Panc1 (cell line): Measurements from ENCODE around the gene STRAP. TPM values are rescaled to one million over a fixed set of nuclear protein-coding genes. Genes with fewer than 3 reads are reported as not detected.

Experiments used
- ATAC-seq: fragments of 200-7000 bp; cut with Tn5 transposase; 2 replicates; pipeline ENCODE4 v1.9.1; 2020; ENCODE audit warnings: mild to moderate bottlenecking, moderate library complexity
- BruUV-seq: library from RNA; stranded (reverse); fragments of 400-500 nt; replicated peaks from 2 replicates; lab custom pipeline; 2021; lab: Mats Ljungman, UMichigan
- CTCF ChIA-PET: fragments of 300-600 bp; sonication (Branson Sonifier 250); formaldehyde crosslinking; loops from one replicate; lab custom pipeline; 2022; ENCODE audit warnings: antibody characterized with exemption; lab: Charles Lee
- POLR2A ChIA-PET: fragments of 300-600 bp; sonication (Branson Sonifier 250); formaldehyde crosslinking; loops from one replicate; lab custom pipeline; 2022; ENCODE audit warnings: antibody characterized with exemption; lab: Charles Lee
- DNase-seq: peaks from one replicate; pipeline ENCODE4 v3.0.0-alpha.2; 2010; ENCODE audit warnings: low read depth, low spot score
- H3K27ac ChIP-seq: 2 replicates; pipeline ENCODE4 v1.5.1; 2011; ENCODE audit warnings: mild to moderate bottlenecking, low read length, inconsistent platforms
- H3K27me3 ChIP-seq: fragments of 200-500 bp; sonication (Bioruptor generic); 2 replicates; pipeline ENCODE4 v1.6.0; 2014; ENCODE audit warnings: low read length, inconsistent platforms; ENCODE audit not compliant: control insufficient read depth, insufficient read depth
- H3K36me3 ChIP-seq: fragments of 200-500 bp; sonication (Bioruptor generic); 2 replicates; pipeline ENCODE4 v1.5.1; 2014; ENCODE audit warnings: inconsistent platforms, mild to moderate bottlenecking, low read length, moderate library complexity; ENCODE audit not compliant: control insufficient read depth, insufficient read depth
- H3K4me1 ChIP-seq: 2 replicates; pipeline ENCODE4 v1.5.1; 2011; ENCODE audit warnings: inconsistent platforms, mild to moderate bottlenecking, low read length, moderate library complexity; ENCODE audit not compliant: control insufficient read depth, insufficient read depth
- H3K4me3 ChIP-seq, 2 experiments: 2 replicates each; pipeline ENCODE4 v1.5.1; 2011 to 2012; ENCODE audit warnings: low read depth in 2 of 2, low read length in 2 of 2, mild to moderate bottlenecking in 2 of 2, inconsistent platforms in 1 of 2, moderate library complexity in 1 of 2
- H3K9me3 ChIP-seq: fragments of 200-500 bp; sonication (Bioruptor generic); 2 replicates; pipeline ENCODE4 v1.5.1; 2014; ENCODE audit warnings: low read depth, mild to moderate bottlenecking, inconsistent platforms, low read length, moderate library complexity; ENCODE audit not compliant: control insufficient read depth, insufficient read depth
- POLR2AphosphoS5 ChIP-seq: IDR thresholded peaks from 2 replicates; pipeline ENCODE4 v1.6.1; 2012; ENCODE audit warnings: mild to moderate bottlenecking, low read depth, low read length, moderate library complexity
- SIN3A ChIP-seq: IDR thresholded peaks from 2 replicates; pipeline ENCODE4 v1.6.1; 2012; ENCODE audit warnings: low read depth, mild to moderate bottlenecking, low read length, moderate library complexity, borderline replicate concordance; ENCODE audit not compliant: insufficient read depth
- TCF7L2 ChIP-seq: IDR thresholded peaks from 2 replicates; pipeline ENCODE4 v1.6.1; 2011; ENCODE audit warnings: mild to moderate bottlenecking, low read depth, low read length, inconsistent platforms
- in situ Hi-C: cut with HindIII; loops from 2 replicates; pipeline ENCODE4 v1.10.0; 2016; ENCODE audit warnings: low sequenced_read_pairs, low pct_unique_long_range_greater_than_20kb
- intact Hi-C: fragments of 100-400 bp; cut with micrococcal nuclease; formaldehyde crosslinking; loops from one replicate; pipeline ENCODE4 v1.10.0; 2022; ENCODE audit not compliant: unreplicated experiment
- total RNA-seq: library from RNA; stranded (reverse); gene quantifications from one replicate; pipeline ENCODE4 v1.2.1, GENCODE V29; 2021; ENCODE audit not compliant: unreplicated experiment
- TF ChIP-seq, protein P1 (sequence below): fragments of 450-650 bp; IDR thresholded peaks from 2 replicates; pipeline ENCODE4 v1.5.1; 2017; ENCODE audit warnings: mild to moderate bottlenecking
- TF ChIP-seq, protein P2 (sequence below), 2 experiments: IDR thresholded peaks; 2 replicates each; pipeline ENCODE4 v1.6.1; 2011 to 2012; ENCODE audit warnings: low read depth in 2 of 2, control low read depth in 1 of 2, low read length in 1 of 2, mild to moderate bottlenecking in 1 of 2, moderate library complexity in 1 of 2; ENCODE audit not compliant: insufficient read depth in 1 of 2

The STRAP gene
- total RNA-seq, 1 experiment from 2014 or later: 99.4 TPM

DNA sequence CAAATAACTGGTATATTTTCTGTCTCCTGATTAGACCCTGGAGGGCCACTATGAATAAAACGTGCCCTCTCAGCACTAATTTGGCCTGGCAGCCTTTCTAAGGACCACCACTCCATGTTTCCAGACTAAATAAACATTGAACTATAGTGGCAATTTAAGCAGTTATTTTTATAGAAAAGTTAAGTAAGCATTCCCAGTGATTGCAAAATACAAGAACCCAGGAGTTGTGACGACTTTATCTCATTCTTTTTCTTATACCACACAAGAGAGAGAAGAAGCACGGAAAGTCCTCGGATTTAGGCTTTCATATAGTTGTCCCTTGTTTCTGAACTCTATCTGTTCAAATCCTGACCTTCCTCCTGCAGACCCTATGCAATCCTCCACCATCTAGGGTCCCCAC, 23.1 kb upstream of the STRAP start:
- Histone ChIP-seq H3K27ac (no peak overlapping the region), H3K9me3 (no peaks in the 10 kb centered on the region), H3K4me1 (no peaks in the 10 kb centered on the region), H3K4me3 (no peak overlapping the region), H3K27me3 (no peaks in the 10 kb centered on the region), H3K36me3 (no peaks in the 10 kb centered on the region)
- intact Hi-C loops: loop anchor here (5.0 kb wide), 2 partner anchors 62 to 582 kb away; no protein-coding TSS in a partner anchor
- POLR2A ChIA-PET: no interaction called here
- in situ Hi-C loops: no loop called here
- CTCF ChIA-PET: no interaction called here
- TF ChIP-seq TCF7L2: no peak
- no peak for DNase-seq
- no peak for ATAC-seq
- BruUV-seq: no TSS peak

DNA sequence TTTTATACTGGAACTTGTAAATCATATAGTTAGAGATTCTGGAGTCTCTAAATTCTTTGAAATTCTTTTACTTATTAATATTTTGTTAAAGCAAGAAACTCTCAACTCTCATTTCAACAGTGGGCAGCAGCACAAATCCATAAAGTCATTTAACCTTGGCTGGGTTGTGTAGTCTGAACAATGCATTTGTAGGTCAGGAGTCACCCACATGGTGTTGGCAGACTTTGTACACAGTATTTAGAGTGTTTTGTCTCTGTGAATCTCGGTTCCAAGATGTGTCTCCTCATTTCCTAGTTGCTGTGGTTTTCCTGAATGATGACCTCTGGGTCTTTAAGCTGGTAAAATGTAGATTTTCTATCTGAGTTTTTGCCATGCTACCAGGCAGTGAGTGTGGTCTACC, 20.8 kb upstream of the STRAP start:
- DNase-seq (no peak), ATAC-seq (no peak)
- Histone ChIP-seq H3K27ac (no peak overlapping the region), H3K4me3 (no peak overlapping the region), H3K27me3 (no peaks in the 10 kb centered on the region), H3K9me3 (no peaks in the 10 kb centered on the region), H3K4me1 (no peaks in the 10 kb centered on the region), H3K36me3 (no peaks in the 10 kb centered on the region)
- BruUV-seq: no TSS peak
- intact Hi-C loops (no loop called here), in situ Hi-C loops (no loop called here)
- TF ChIP-seq, protein P1, sequence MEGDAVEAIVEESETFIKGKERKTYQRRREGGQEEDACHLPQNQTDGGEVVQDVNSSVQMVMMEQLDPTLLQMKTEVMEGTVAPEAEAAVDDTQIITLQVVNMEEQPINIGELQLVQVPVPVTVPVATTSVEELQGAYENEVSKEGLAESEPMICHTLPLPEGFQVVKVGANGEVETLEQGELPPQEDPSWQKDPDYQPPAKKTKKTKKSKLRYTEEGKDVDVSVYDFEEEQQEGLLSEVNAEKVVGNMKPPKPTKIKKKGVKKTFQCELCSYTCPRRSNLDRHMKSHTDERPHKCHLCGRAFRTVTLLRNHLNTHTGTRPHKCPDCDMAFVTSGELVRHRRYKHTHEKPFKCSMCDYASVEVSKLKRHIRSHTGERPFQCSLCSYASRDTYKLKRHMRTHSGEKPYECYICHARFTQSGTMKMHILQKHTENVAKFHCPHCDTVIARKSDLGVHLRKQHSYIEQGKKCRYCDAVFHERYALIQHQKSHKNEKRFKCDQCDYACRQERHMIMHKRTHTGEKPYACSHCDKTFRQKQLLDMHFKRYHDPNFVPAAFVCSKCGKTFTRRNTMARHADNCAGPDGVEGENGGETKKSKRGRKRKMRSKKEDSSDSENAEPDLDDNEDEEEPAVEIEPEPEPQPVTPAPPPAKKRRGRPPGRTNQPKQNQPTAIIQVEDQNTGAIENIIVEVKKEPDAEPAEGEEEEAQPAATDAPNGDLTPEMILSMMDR: no peak
- TF ChIP-seq SIN3A (no peak), POLR2AphosphoS5 (no peak), TCF7L2 (no peak)
- TF ChIP-seq, protein P2, sequence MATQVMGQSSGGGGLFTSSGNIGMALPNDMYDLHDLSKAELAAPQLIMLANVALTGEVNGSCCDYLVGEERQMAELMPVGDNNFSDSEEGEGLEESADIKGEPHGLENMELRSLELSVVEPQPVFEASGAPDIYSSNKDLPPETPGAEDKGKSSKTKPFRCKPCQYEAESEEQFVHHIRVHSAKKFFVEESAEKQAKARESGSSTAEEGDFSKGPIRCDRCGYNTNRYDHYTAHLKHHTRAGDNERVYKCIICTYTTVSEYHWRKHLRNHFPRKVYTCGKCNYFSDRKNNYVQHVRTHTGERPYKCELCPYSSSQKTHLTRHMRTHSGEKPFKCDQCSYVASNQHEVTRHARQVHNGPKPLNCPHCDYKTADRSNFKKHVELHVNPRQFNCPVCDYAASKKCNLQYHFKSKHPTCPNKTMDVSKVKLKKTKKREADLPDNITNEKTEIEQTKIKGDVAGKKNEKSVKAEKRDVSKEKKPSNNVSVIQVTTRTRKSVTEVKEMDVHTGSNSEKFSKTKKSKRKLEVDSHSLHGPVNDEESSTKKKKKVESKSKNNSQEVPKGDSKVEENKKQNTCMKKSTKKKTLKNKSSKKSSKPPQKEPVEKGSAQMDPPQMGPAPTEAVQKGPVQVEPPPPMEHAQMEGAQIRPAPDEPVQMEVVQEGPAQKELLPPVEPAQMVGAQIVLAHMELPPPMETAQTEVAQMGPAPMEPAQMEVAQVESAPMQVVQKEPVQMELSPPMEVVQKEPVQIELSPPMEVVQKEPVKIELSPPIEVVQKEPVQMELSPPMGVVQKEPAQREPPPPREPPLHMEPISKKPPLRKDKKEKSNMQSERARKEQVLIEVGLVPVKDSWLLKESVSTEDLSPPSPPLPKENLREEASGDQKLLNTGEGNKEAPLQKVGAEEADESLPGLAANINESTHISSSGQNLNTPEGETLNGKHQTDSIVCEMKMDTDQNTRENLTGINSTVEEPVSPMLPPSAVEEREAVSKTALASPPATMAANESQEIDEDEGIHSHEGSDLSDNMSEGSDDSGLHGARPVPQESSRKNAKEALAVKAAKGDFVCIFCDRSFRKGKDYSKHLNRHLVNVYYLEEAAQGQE (IDR thresholded peaks at IDR 0.05; ENCODE audit: insufficient read depth in 1 of 2, low read depth in 2 of 2, low read length in 1 of 2): no peak
- POLR2A ChIA-PET: no interaction called here
- CTCF ChIA-PET: no interaction called here

DNA sequence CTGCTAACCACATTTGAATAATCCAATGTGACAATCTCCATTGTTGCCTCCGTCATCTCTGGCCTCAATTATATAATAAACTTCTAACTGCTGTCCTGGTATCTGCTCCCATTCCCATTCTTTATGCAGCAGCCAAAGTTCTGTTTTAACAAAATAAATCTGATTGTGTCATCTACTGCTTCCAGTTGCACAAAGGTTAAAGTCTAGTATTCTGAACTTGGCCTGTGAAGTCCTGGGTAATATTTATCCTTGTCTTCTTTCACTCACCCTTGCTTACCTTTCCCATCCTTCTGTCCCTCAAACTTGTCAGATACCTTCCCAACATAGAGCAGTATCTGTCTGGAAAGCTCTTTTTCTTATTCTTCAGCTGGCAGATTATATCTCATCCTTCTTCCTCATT, 19.3 kb upstream of the STRAP start:
- CTCF ChIA-PET: no interaction called here
- intact Hi-C loops: no loop called here
- no peak for ATAC-seq
- DNase-seq: no peak
- POLR2A ChIA-PET: no interaction called here
- Histone ChIP-seq H3K9me3 (no peaks in the 10 kb centered on the region), H3K27me3 (no peaks in the 10 kb centered on the region), H3K4me1 (no peaks in the 10 kb centered on the region), H3K27ac (no peak overlapping the region), H3K4me3 (no peak overlapping the region), H3K36me3 (no peaks in the 10 kb centered on the region)
- no TSS peak for BruUV-seq
- TF ChIP-seq POLR2AphosphoS5 (no peak), TCF7L2 (no peak), SIN3A (no peak)
- TF ChIP-seq, protein P2 (IDR thresholded peaks at IDR 0.05; ENCODE audit: insufficient read depth in 1 of 2, low read depth in 2 of 2, low read length in 1 of 2): no peak
- TF ChIP-seq, protein P1: no peak
- in situ Hi-C loops: no loop called here
